Skeletal muscle tissue (tissue), 4 donors: Measurements from ENCODE around the gene PTPRH. TPM values are rescaled to one million over a fixed set of nuclear protein-coding genes. Genes with fewer than 3 reads are reported as not detected.
"Not testable (repeated sequence)": the region's sequence is repeated elsewhere in the genome, so short reads cannot be mapped to it uniquely, and the experiment has no call there.

Experiments
- H3K27ac ChIP-seq: one replicate; pipeline ENCODE4 v1.7.0; 2013; ENCODE audit warnings: mild to moderate bottlenecking, low read depth, low read length, inconsistent platforms
- H3K27me3 ChIP-seq, 3 donors: one replicate each; pipeline ENCODE4 v1.7.0; 2013; ENCODE audit warnings: low read length in 3 of 3; ENCODE audit not compliant: control insufficient read depth in 3 of 3, insufficient read depth in 3 of 3
- H3K36me3 ChIP-seq, 3 donors: one replicate each; pipeline ENCODE4 v1.7.0; 2013; ENCODE audit warnings: low read length in 3 of 3; ENCODE audit not compliant: control insufficient read depth in 3 of 3, insufficient read depth in 3 of 3
- H3K4me1 ChIP-seq, 3 donors: one replicate each; pipeline ENCODE4 v1.7.0; 2013; ENCODE audit warnings: low read length in 3 of 3, mild to moderate bottlenecking in 3 of 3; ENCODE audit not compliant: control insufficient read depth in 3 of 3, insufficient read depth in 3 of 3
- H3K4me3 ChIP-seq, 3 donors: one replicate each; pipeline ENCODE4 v1.7.0; 2013; ENCODE audit warnings: low read length in 3 of 3
- H3K9ac ChIP-seq, 3 donors: one replicate each; pipeline ENCODE4 v1.7.0; 2013; ENCODE audit warnings: low read length in 3 of 3, mild to moderate bottlenecking in 3 of 3, moderate library complexity in 2 of 3, low read depth in 1 of 3
- H3K9me3 ChIP-seq, 3 donors: one replicate each; pipeline ENCODE4 v1.7.0; 2013; ENCODE audit warnings: low read length in 3 of 3; ENCODE audit not compliant: control insufficient read depth in 3 of 3
- total RNA-seq: library from RNA; depleted of rRNA; stranded (reverse); fragments of >200 nt; gene quantifications from one replicate; pipeline ENCODE4 v1.2.3, GENCODE V29; 2014
- donor health status: Osteomylitis.

The PTPRH gene
- total RNA-seq, 1 donor from 2014 or later = under 0.01 TPM

DNA sequence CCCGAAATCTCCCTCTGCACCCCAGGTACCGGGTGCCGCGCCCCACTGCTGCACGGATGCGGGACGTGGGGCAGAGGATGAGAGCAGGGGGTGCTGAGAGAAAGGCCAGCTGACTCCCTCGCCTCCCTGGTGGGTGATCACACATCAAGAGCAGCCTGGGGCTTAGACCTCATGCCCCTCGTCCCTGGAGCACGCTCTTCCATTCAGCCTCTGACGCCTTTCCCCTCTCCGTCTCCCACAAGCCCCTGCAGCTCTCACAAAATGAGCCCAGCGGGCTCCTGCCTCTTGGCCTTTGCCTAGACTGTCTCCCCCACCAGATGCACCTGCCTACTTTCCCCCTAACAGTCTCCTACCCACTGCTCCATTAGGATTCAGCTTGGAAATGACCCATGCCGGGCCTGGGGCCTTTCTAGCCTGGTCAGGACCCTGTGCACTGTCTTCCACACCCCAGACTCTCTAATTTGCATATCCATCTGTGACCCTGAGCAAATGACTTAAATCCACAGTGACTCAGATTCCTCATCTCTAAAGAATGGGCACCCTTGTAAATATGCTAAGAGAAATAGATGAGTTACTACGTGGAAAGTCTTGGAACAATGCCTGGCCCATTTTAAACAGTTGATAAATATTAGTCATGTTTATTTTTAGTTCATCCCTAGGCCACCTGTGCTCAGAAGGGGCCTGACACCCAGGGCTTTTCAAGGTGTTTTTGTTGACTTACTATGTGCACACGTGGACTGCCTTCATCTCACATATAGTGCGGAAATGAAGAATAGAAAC is 582 bp upstream of the PTPRH start:
- H3K9ac ChIP-seq = no peak overlapping the region
- peaks cover 3 to 25% (median 9%) of the 10 kb centered on the region in 3 donors for H3K27me3 ChIP-seq
- no peaks in the 10 kb centered on the region for H3K36me3 ChIP-seq
- peaks cover 0 to 5% (median 2%) of the 10 kb centered on the region in 3 donors for H3K9me3 ChIP-seq
- no peak overlapping the region for H3K27ac ChIP-seq
- H3K4me3 ChIP-seq = no peak overlapping the region
- H3K4me1 ChIP-seq = peaks cover 0 to 6% (median 2%) of the 10 kb centered on the region in 3 donors

DNA sequence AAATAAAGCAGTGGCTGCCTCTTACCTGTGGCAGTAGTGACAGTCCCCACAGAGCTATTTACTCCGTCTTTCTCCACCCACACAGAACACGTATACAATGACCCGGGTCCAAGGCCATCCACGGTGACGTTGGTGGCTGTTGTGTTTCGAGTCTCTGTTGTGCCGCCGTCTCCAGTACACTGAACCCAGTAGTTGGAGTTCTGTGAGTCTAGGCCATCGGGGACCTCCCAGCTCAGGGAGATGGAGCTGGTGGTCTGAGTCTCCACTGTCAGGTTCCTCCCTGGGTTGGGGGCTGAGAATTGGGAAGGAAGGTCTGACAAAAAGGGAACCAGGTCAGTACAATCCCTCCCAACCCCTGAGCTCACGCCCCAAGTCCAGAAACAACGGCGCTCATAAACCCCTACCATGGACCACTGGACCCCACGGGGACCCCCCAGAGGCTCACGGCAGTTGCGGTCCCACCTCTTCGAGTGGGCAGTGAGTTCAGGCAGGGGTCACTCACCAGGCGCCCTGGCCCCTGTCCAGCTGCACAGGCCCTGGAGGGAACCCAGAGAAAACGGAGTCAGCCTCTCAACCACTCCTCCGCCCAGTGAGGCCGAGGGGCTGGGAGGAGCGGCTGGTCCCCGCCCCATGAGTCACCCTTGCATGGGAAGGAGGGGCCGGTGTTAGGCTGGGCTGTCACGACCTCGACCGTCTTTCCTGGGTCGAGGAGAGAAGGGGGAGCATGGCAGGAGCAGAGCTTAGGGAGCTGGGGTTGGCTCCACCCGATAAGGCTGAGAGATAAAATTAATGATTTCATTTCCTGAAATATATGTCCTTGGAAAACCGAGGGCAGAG is 2.4 kb downstream of the PTPRH start:
- peaks cover 3 to 19% (median 14%) of the 10 kb centered on the region in 3 donors for H3K27me3 ChIP-seq
- no peaks in the 10 kb centered on the region for H3K9me3 ChIP-seq
- H3K9ac ChIP-seq = peak overlapping the region in 1 of 3 donors; percentile 3
- H3K4me1 ChIP-seq = peaks cover 0 to 6% (median 2%) of the 10 kb centered on the region in 3 donors
- H3K27ac ChIP-seq = no peak overlapping the region
- no peak overlapping the region for H3K4me3 ChIP-seq
- no peaks in the 10 kb centered on the region for H3K36me3 ChIP-seq

DNA sequence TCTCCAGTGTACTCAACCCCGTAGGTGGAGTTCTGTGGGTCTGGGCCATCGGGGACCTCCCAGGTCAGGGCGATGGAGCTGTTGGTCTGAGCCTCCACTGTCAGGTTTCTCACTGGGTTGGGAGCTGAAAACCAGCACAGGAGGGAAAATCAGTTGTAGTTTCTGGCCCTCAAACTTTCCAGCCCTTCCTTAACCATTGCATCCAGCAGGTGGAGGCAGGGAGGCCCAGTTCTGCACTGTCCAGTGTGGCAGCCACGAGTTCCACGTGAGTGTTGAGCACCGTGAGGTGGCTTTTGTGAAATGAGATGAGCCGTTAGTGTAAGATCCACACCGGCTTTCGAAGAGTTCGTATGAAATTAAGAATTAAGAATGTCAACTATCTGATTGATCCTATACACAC is 7.1 kb downstream of the PTPRH start:
- not testable (repeated sequence) for H3K4me1 ChIP-seq, H3K4me3 ChIP-seq, H3K9ac ChIP-seq, H3K36me3 ChIP-seq, H3K27ac ChIP-seq, H3K9me3 ChIP-seq
- peaks cover 3 to 28% (median 22%) of the 10 kb centered on the region in 3 donors for H3K27me3 ChIP-seq

DNA sequence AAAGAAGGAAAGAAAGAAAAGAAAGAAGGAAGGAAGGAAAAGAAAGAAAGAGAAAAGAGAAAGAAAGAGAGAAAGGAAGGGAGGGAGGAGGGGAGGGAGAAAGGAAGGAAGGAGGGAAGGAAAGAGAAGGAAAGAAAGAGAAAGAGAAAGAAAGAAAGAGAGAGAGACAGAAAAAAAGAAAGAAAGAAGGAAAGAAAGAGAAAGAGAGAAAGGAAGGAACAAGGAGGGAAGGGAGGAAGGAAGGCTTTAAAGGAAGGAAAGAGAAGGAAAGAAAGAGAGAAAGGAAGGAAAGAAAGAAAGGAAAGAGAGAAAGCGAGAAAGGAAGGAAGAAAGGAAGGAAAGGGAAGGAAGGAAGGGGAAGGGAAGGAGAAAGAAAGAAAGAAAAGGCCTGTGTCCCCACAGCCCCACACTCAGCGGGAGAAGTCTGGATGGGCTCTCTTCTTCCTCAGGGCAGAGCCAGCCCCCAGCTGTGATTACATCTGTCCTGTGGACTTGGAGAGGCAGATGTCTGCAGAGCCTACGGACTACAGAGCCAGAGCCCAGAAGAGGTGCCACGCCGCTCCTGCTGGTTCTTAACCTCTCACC is 9.6 kb downstream of the PTPRH start:
- H3K4me1 ChIP-seq = no peaks in the 10 kb centered on the region
- peaks cover 0 to 19% (median 17%) of the 10 kb centered on the region in 3 donors for H3K27me3 ChIP-seq
- no peak overlapping the region for H3K27ac ChIP-seq
- H3K4me3 ChIP-seq = no peak overlapping the region
- H3K36me3 ChIP-seq = no peaks in the 10 kb centered on the region
- no peak overlapping the region for H3K9ac ChIP-seq
- no peaks in the 10 kb centered on the region for H3K9me3 ChIP-seq

DNA sequence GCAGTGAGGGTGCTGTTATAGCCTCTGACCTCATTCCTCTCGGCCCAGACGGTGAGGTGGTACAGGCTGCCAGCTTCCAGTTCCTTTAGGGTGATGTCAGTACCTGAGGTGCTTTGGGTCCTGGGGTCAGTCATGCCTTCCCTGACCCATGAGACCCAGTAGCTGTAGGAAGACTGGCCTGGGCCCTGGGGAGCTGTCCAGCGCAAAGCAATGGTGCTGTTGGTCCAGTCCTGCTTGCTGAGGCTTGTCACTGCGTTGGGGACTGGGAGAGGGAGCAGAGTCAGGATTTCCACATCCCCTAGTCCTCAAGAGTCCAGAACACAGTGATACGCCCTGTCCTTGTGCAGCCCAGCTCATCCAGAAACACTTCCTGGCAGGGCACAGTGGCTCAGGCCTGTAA is 10.7 kb downstream of the PTPRH start:
- H3K27me3 ChIP-seq = peaks cover 0 to 15% (median 9%) of the 10 kb centered on the region in 3 donors

DNA sequence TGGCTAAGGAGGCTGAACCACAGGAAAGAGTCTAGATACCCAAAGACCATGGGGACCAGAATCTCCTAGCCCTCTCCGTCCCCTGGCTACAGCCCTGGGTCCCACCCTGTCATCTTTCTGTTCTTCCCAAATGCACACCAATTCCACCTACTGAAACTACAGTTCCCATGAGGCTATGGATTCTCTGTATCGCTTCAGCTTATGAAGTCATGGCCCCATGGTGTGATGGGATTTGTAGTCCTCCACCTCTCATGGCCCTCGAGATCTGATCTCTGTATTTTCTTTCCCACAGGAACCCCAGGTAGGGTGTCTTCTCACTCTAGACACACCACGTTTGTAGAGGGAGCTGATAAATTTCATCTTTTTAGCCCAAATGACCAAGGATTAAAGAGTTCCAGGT is 11.8 kb downstream of the PTPRH start:
- H3K9me3 ChIP-seq = no peaks in the 10 kb centered on the region
- H3K9ac ChIP-seq = no peak overlapping the region
- H3K4me1 ChIP-seq = no peaks in the 10 kb centered on the region
- no peak overlapping the region for H3K4me3 ChIP-seq
- no peak overlapping the region for H3K27ac ChIP-seq
- peaks cover 0 to 15% (median 8%) of the 10 kb centered on the region in 3 donors for H3K27me3 ChIP-seq
- no peaks in the 10 kb centered on the region for H3K36me3 ChIP-seq

More for the DNA sequence above, 10.7 kb downstream of the PTPRH start:
- Histone ChIP-seq H3K4me1 (no peaks in the 10 kb centered on the region), H3K27ac (no peak overlapping the region), H3K9ac (no peak overlapping the region), H3K36me3 (no peaks in the 10 kb centered on the region), H3K4me3 (no peak overlapping the region), H3K9me3 (no peaks in the 10 kb centered on the region)

DNA sequence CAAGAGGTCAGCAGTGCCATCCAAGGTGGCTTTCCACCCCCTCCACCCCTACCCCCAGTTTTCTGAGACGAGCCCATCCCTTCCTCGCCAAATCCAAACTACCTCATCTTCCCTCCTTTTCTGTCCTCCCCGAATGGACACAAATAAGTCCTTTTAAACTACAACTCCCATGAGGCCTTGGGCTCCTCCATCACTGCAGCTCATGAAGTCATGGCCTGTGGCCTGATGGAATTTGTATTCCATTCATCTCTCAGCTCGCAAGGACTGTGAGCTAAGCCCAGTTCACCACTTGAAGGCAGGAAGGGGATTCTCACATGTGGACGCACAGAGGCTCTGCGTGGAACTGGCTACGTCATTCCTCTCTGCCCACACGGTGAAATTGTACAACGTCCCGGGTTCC is 12.5 kb downstream of the PTPRH start:
- H3K27me3 ChIP-seq = peaks cover 0 to 15% (median 8%) of the 10 kb centered on the region in 3 donors

DNA sequence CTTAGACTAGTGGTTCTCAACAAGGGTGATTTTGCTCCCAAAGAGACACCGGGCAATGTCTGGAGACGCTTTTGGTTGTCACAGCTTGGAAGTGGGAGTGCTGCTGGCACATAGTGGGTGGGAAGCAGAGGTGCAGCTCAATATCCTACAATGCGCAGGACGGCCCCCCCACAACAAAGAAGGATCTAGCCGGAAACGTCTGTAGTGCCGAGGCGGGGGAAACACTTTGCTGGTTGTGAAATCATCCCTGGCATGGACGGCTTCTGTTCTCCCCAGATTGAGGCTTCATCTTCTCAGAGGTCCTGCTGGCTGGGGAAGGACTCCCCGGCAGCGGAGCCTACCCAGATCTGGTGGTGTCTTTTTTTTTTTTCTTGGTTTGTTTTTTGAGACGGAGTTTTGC is 15.8 kb downstream of the PTPRH start:
- Histone ChIP-seq H3K27me3 (peaks cover 0 to 14% (median 8%) of the 10 kb centered on the region in 3 donors), H3K4me1 (no peaks in the 10 kb centered on the region), H3K9me3 (no peaks in the 10 kb centered on the region), H3K4me3 (no peak overlapping the region), H3K27ac (no peak overlapping the region), H3K36me3 (no peaks in the 10 kb centered on the region), H3K9ac (no peak overlapping the region)

More for the DNA sequence above, 12.5 kb downstream of the PTPRH start:
- no peak overlapping the region for H3K9ac ChIP-seq
- H3K4me1 ChIP-seq = no peaks in the 10 kb centered on the region
- H3K27ac ChIP-seq = no peak overlapping the region
- no peaks in the 10 kb centered on the region for H3K9me3 ChIP-seq
- H3K4me3 ChIP-seq = no peak overlapping the region
- no peaks in the 10 kb centered on the region for H3K36me3 ChIP-seq

DNA sequence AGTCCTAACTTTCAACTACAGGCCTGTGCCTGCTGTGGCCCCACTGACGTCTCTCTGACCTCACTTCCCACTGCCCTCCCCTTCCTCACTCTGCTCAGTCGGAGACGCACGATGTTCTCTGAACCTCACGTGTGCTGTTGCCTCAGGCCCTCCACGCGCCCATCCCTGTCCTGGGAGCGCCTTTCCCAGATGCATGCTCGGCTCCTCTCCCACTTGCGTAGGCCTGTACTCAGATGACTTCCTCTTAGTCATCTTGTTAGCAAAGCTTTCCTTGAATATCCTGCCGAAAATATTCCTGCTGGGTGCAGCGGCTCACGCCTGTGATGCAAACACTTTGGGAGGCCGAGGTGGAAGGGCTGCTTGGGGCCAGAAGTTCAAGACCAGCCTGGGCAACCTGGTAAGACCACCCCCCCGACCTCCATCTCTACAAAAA is 19.9 kb downstream of the PTPRH start:
- Histone ChIP-seq H3K27me3 (peaks cover 11 to 24% (median 21%) of the 10 kb centered on the region in 3 donors), H3K4me3 (no peak overlapping the region), H3K36me3 (no peaks in the 10 kb centered on the region), H3K9ac (no peak overlapping the region), H3K27ac (no peak overlapping the region), H3K9me3 (no peaks in the 10 kb centered on the region), H3K4me1 (no peaks in the 10 kb centered on the region)
